ENCODE results near the gene SOWAHA. TPM values are rescaled to one million over a fixed set of nuclear protein-coding genes. Genes with fewer than 3 reads are reported as not detected.

SOWAHA gene
- total and polyA plus RNA-seq, 9 donors: 0.05 to 2.2 (median 0.48) TPM; not detected in 1

- H3K4me1 ChIP-seq (ENCODE audit: insufficient read depth): no peaks in the 10 kb centered on the region
- H3K27me3 ChIP-seq: no peaks in the 10 kb centered on the region
- H3K27ac ChIP-seq: no peak overlapping the region
- no peaks in the 10 kb centered on the region for H3K36me3 ChIP-seq
- H3K4me3 ChIP-seq: no peak overlapping the region
- WGBS, 3 donors: 20 to 38% (median 23%) methylated on average over 1 of the region's 1 CpG
- intact Hi-C loops (cut with DNase I): loop anchor here in 1 of 4 donors (5.0 kb wide), 1 partner anchor 1034 kb away; no protein-coding TSS in a partner anchor
- H3K9me3 ChIP-seq: no peaks in the 10 kb centered on the region
- no peak for DNase-seq
- TF ChIP-seq POLR2A (IDR thresholded peaks at IDR 0.05): no peak
- TF ChIP-seq EP300 (IDR thresholded peaks at IDR 0.05): no peak
- no peak for TF ChIP-seq CTCF (IDR thresholded peaks at IDR 0.05)
Observed at GRCh38 chr5:132840896-132841295, 27.8 kb downstream of the SOWAHA start.

- Histone ChIP-seq H3K27me3 (no peaks in the 10 kb centered on the region), H3K4me1 (ENCODE audit: insufficient read depth) (no peaks in the 10 kb centered on the region), H3K9me3 (no peaks in the 10 kb centered on the region), H3K36me3 (no peaks in the 10 kb centered on the region), H3K27ac (no peak overlapping the region), H3K4me3 (no peak overlapping the region)
- no peak for DNase-seq
- intact Hi-C loops (cut with DNase I): loop anchor here in 1 of 4 donors (5.0 kb wide), 1 partner anchor 1034 kb away; no protein-coding TSS in a partner anchor
- TF ChIP-seq POLR2A (IDR thresholded peaks at IDR 0.05) (no peak), EP300 (IDR thresholded peaks at IDR 0.05) (no peak), CTCF (IDR thresholded peaks at IDR 0.05) (no peak)
- 83 to 93% (median 92%) methylated on average over 4 of the region's 4 CpGs for WGBS, 3 donors
Observed at GRCh38 chr5:132841305-132841704, 28.2 kb downstream of the SOWAHA start.

- no peak overlapping the region for H3K4me3 ChIP-seq
Observed at GRCh38 chr5:132848270-132848669, 35.2 kb downstream of the SOWAHA start.

GRCh38 chr5:132849347-132849746 is 36.2 kb downstream of the SOWAHA start:
- 58 to 70% (median 63%) methylated on average over 1 of the region's 1 CpG for WGBS, 3 donors
- Histone ChIP-seq H3K36me3 (no peaks in the 10 kb centered on the region), H3K27ac (no peak overlapping the region), H3K4me3 (no peak overlapping the region), H3K27me3 (no peaks in the 10 kb centered on the region), H3K9me3 (no peaks in the 10 kb centered on the region), H3K4me1 (ENCODE audit: insufficient read depth) (no peaks in the 10 kb centered on the region)
- no peak for TF ChIP-seq CTCF (IDR thresholded peaks at IDR 0.05)
- TF ChIP-seq EP300 (IDR thresholded peaks at IDR 0.05): no peak
- TF ChIP-seq POLR2A (IDR thresholded peaks at IDR 0.05): no peak
- intact Hi-C loops (cut with DNase I): no loop called here
- DNase-seq: no peak

More at GRCh38 chr5:132848270-132848669, 35.2 kb downstream of the SOWAHA start:
- H3K4me1 ChIP-seq (ENCODE audit: insufficient read depth): no peaks in the 10 kb centered on the region
- no peak for DNase-seq
- no peak for TF ChIP-seq EP300 (IDR thresholded peaks at IDR 0.05)
- H3K36me3 ChIP-seq: no peaks in the 10 kb centered on the region
- intact Hi-C loops (cut with DNase I): no loop called here
- no peak overlapping the region for H3K27ac ChIP-seq
- H3K9me3 ChIP-seq: no peaks in the 10 kb centered on the region
- 89 to 95% (median 94%) methylated on average over 8 of the region's 8 CpGs for WGBS, 3 donors
- H3K27me3 ChIP-seq: no peaks in the 10 kb centered on the region

GRCh38 chr5:132850066-132850465 is 37.0 kb downstream of the SOWAHA start:
- H3K4me1 ChIP-seq (ENCODE audit: insufficient read depth): no peaks in the 10 kb centered on the region

More at GRCh38 chr5:132850066-132850465, 37.0 kb downstream of the SOWAHA start:
- H3K27ac ChIP-seq: no peak overlapping the region
- 46 to 56% (median 47%) methylated on average over 2 of the region's 2 CpGs for WGBS, 3 donors
- intact Hi-C loops (cut with DNase I): no loop called here
- no peaks in the 10 kb centered on the region for H3K36me3 ChIP-seq
- TF ChIP-seq POLR2A (IDR thresholded peaks at IDR 0.05) (no peak), EP300 (IDR thresholded peaks at IDR 0.05) (no peak), CTCF (IDR thresholded peaks at IDR 0.05) (no peak)
- H3K9me3 ChIP-seq: no peaks in the 10 kb centered on the region
- H3K27me3 ChIP-seq: no peaks in the 10 kb centered on the region
- no peak overlapping the region for H3K4me3 ChIP-seq
- DNase-seq: no peak

All from ovary (tissue), 9 donors.